GM23248 (cell line): ENCODE data around the gene SLC25A11. TPM values are rescaled to one million over a fixed set of nuclear protein-coding genes. Genes with fewer than 3 reads are reported as not detected.
A peak's percentile ranks its signal among the peaks of the same experiment; 100 is the strongest.
"Not testable (repeated sequence)": the region's sequence is repeated elsewhere in the genome, so short reads cannot be mapped to it uniquely, and the experiment has no call there.

Experiments used
- DNase-seq: peaks from one replicate; pipeline ENCODE4 v3.0.0-alpha.2; 2015
- H2AFZ ChIP-seq: fragments of 200-600 bp; sonication (generic); 2 replicates; pipeline ENCODE4 v1.6.1; 2016; ENCODE audit warnings: antibody characterized with exemption
- H3F3A ChIP-seq: fragments of 200-600 bp; sonication (generic); 2 replicates; pipeline ENCODE4 v1.6.1; 2016; ENCODE audit warnings: mild to moderate bottlenecking, antibody characterized with exemption, mixed run types; ENCODE audit not compliant: insufficient read depth
- H3K27ac ChIP-seq: fragments of 200-600 bp; sonication (generic); 2 replicates; pipeline ENCODE4 v1.5.1; 2016; ENCODE audit warnings: mild to moderate bottlenecking
- H3K27me3 ChIP-seq: fragments of 200-600 bp; sonication (generic); replicated peaks from 2 replicates; pipeline ENCODE4 v1.6.1; 2016; ENCODE audit warnings: mild to moderate bottlenecking; ENCODE audit not compliant: insufficient read depth
- H3K36me3 ChIP-seq: fragments of 200-600 bp; sonication (generic); 2 replicates; pipeline ENCODE4 v1.6.1; 2016; ENCODE audit warnings: low read depth, mild to moderate bottlenecking
- H3K4me1 ChIP-seq: fragments of 200-600 bp; sonication (generic); 2 replicates; pipeline ENCODE4 v1.6.1; 2016; ENCODE audit warnings: mild to moderate bottlenecking; ENCODE audit not compliant: insufficient read depth
- H3K4me2 ChIP-seq: fragments of 200-600 bp; sonication (generic); one replicate; pipeline ENCODE4 v1.6.1; 2016; ENCODE audit warnings: mild to moderate bottlenecking; ENCODE audit not compliant: unreplicated experiment
- H3K4me3 ChIP-seq: fragments of 200-600 bp; sonication (generic); 2 replicates; pipeline ENCODE4 v1.5.1; 2016; ENCODE audit warnings: mild to moderate bottlenecking
- H3K79me2 ChIP-seq: fragments of 200-600 bp; sonication (generic); 2 replicates; pipeline ENCODE4 v1.6.1; 2016; ENCODE audit warnings: mild to moderate bottlenecking; ENCODE audit not compliant: insufficient read depth
- H3K9ac ChIP-seq: fragments of 200-600 bp; sonication (generic); 2 replicates; pipeline ENCODE4 v1.6.1; 2016; ENCODE audit warnings: mild to moderate bottlenecking
- H3K9me2 ChIP-seq: fragments of 200-600 bp; sonication (generic); 2 replicates; pipeline ENCODE4 v1.6.1; 2016; ENCODE audit warnings: mixed run types, mild to moderate bottlenecking, moderate library complexity; ENCODE audit not compliant: insufficient read depth
- H3K9me3 ChIP-seq: fragments of 200-600 bp; sonication (generic); one replicate; pipeline ENCODE4 v1.6.1; 2017; ENCODE audit warnings: low read depth
- H4K20me1 ChIP-seq: fragments of 200-600 bp; sonication (generic); 2 replicates; pipeline ENCODE4 v1.6.0; 2016; ENCODE audit not compliant: insufficient read depth
- EZH2 ChIP-seq: fragments of 200-600 bp; sonication (generic); IDR thresholded peaks from 2 replicates; pipeline ENCODE4 v1.6.1; 2018; ENCODE audit warnings: antibody characterized with exemption, mild to moderate bottlenecking; ENCODE audit not compliant: insufficient read depth, poor library complexity, severe bottlenecking
- EZH2phosphoT487 ChIP-seq: fragments of 200-600 bp; sonication (generic); IDR thresholded peaks from 2 replicates; pipeline ENCODE4 v1.6.1; 2018; ENCODE audit warnings: antibody characterized with exemption, moderate library complexity, mild to moderate bottlenecking, low read depth; ENCODE audit not compliant: insufficient read depth
- WGBS, 2 experiments: methylation state at CpG; one replicate each; pipeline ENCODE4 v1.1.6; 2015 to 2017; ENCODE audit warnings: low lambda C conversion rate in 2 of 2, low coverage in 1 of 2; ENCODE audit errors: missing lambda C conversion rate in 2 of 2; 5-methylcytosine and 5-hydroxymethylcytosine counted together
- in situ Hi-C: fragments of 300-500 bp; cut with MboI; formaldehyde crosslinking; loops from 2 replicates; pipeline ENCODE4 v1.15.0; 2020
- polyA plus RNA-seq: library from polyadenylated mRNA; unstranded; fragments of >200 nt; fragmentation: Nextera tagmentation; extraction: Ambion mirVana; gene quantifications from 2 replicates; pipeline ENCODE4 v1.2.1, GENCODE V29; 2016
- total RNA-seq: library from RNA; depleted of rRNA; stranded (reverse); fragments of >200 nt; shearing (Covaris generic); gene quantifications from 2 replicates; pipeline ENCODE4 v1.2.3, GENCODE V29; 2014

SLC25A11 gene
- total and polyA plus RNA-seq, 2 experiments from 2014 or later = 68.5 to 71.4 TPM

GRCh38 chr17:4921320-4921719 is 18.5 kb downstream of the SLC25A11 start:
- Histone ChIP-seq H3K9me2 (no peaks in the 10 kb centered on the region), H3K4me2 (no peak overlapping the region), H3K4me1 (peaks cover 14% of the 10 kb centered on the region), H3K27ac (no peak overlapping the region), H3K9me3 (no peaks in the 10 kb centered on the region), H3K36me3 (no peaks in the 10 kb centered on the region), H4K20me1 (no peaks in the 10 kb centered on the region), H2AFZ (no peak overlapping the region), H3K79me2 (no peaks in the 10 kb centered on the region), H3F3A (0 out of 2 replicates have a peak, but pooled peaks cover 7% of the 10 kb centered on the region), H3K9ac (no peak overlapping the region), H3K4me3 (no peak overlapping the region), H3K27me3 (no peaks in the 10 kb centered on the region)
- TF ChIP-seq EZH2phosphoT487 (no peak), EZH2 (no peak)
- no peak for DNase-seq
- in situ Hi-C loops = no loop called here
- 72 to 81% methylated on average over 4 of the region's 4 CpGs for WGBS, 2 experiments

DNA sequence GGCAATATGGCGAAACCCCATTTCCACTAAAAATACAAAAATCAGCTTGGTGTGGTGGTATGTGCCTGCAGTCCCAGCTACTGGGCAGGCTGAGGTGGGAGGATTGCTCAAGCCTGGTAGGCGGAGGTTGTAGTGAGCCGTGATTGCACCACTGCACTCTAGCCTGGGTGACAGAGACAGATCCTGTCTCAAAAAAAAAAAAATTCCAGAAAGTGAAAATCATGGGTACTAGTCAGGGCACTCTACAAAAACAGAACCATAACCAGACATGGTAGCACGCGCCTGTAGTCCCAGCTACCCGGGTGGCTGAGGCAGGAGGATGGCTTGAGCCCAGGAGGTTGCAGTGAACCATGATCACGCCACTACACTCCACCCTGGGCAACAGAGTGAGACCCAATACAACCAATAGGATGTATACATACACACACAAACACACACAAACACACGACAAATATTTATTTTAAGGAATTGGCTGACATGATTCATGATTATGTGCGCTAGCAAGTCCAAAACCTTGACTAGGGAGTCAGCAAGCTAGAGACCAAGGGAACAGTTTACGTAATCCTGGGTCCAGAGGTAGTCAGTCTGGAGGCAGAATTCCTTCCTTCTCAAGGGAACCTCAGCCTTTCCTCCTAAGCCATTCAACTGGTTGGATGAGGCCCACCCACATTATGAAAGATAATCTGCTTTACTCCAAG is 19.3 kb downstream of the SLC25A11 start:
- peak overlapping the region; percentile 23; the same call in 1 of the 2 replicates for H3K27ac ChIP-seq
- in situ Hi-C loops = no loop called here
- peak overlapping the region; percentile 5 for H3K4me2 ChIP-seq

GRCh38 chr17:4919511-4920047 is 20.3 kb downstream of the SLC25A11 start:
- H3K27me3 ChIP-seq = no peaks in the 10 kb centered on the region
- H3K4me1 ChIP-seq = peaks cover 14% of the 10 kb centered on the region
- 0 out of 2 replicates have a peak overlapping the region, but pooled peaks have one; percentile 9 for H2AFZ ChIP-seq
- TF ChIP-seq EZH2 = no peak
- no peak for TF ChIP-seq EZH2phosphoT487
- H3K4me2 ChIP-seq = peak overlapping the region; percentile 5
- 0 out of 2 replicates have a peak, but pooled peaks cover 7% of the 10 kb centered on the region for H3F3A ChIP-seq
- H3K9ac ChIP-seq = no peak overlapping the region
- H3K79me2 ChIP-seq = no peaks in the 10 kb centered on the region
- no peaks in the 10 kb centered on the region for H3K9me3 ChIP-seq
- WGBS, 2 experiments = 49 to 50% methylated on average over 8 of the region's 8 CpGs
- H3K4me3 ChIP-seq = no peak overlapping the region
- H4K20me1 ChIP-seq = no peaks in the 10 kb centered on the region
- DNase-seq = no peak
- H3K9me2 ChIP-seq = no peaks in the 10 kb centered on the region
- in situ Hi-C loops = loop anchor here (10.0 kb wide), 1 partner anchor 135 kb away; no protein-coding TSS in a partner anchor
- no peaks in the 10 kb centered on the region for H3K36me3 ChIP-seq
- H3K27ac ChIP-seq = no peak overlapping the region

More for the DNA sequence above, 19.3 kb downstream of the SLC25A11 start:
- Histone ChIP-seq H3F3A (0 out of 2 replicates have a peak, but pooled peaks cover 7% of the 10 kb centered on the region), H3K79me2 (no peaks in the 10 kb centered on the region), H2AFZ (no peak overlapping the region), H3K9me3 (no peaks in the 10 kb centered on the region), H3K27me3 (no peaks in the 10 kb centered on the region), H3K36me3 (no peaks in the 10 kb centered on the region), H3K9me2 (no peaks in the 10 kb centered on the region), H3K4me1 (peaks cover 14% of the 10 kb centered on the region), H4K20me1 (no peaks in the 10 kb centered on the region), H3K9ac (no peak overlapping the region), H3K4me3 (no peak overlapping the region)
- no peak for TF ChIP-seq EZH2
- no peak for TF ChIP-seq EZH2phosphoT487
- WGBS, 2 experiments = 80 to 85% methylated on average over 10 of the region's 10 CpGs
- peak; percentile 65 for DNase-seq

DNA sequence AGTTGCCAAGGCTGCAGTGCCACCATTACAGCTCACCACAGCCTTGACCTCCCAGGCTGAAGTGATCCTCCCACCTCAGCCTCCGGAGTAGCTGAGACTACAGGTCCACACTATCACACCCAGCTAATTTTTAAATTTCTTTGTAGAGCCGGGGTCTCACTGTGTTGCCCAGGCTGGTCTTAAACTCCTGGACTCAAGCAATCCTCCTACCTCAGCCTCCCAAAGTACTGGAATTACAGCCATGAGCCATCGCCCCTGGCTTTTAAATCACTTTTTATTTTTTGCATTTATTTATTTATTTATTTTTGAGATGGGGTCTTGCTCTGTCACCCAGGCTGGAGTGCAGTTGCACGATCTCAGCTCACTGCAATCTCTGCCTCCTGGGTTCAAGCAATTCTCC is 25.3 kb downstream of the SLC25A11 start:
- not testable (repeated sequence) for H3K27me3 ChIP-seq, H3K36me3 ChIP-seq, H3K4me2 ChIP-seq, H3K9me2 ChIP-seq, H3K9me3 ChIP-seq, H4K20me1 ChIP-seq, H3K4me1 ChIP-seq, H3K9ac ChIP-seq, DNase-seq, H3K4me3 ChIP-seq, H2AFZ ChIP-seq, H3F3A ChIP-seq, H3K27ac ChIP-seq, H3K79me2 ChIP-seq
- WGBS, 2 experiments = 63 to 65% methylated on average over 4 of the region's 4 CpGs
- in situ Hi-C loops = loop anchor here (10.0 kb wide), 1 partner anchor 140 kb away; no protein-coding TSS in a partner anchor
